Esophagus squamous epithelium (tissue), 4 donors: ENCODE measurements around the gene MAGEB4.

Experiments
- CTCF ChIP-seq, 6 experiments: fragments of 450-650 bp in 4 of 6; fragments of 200-600 bp in 2 of 6; sonication (generic) in 2 of 6; IDR thresholded peaks; one replicate each; pipeline ENCODE4 v1.5.1; 2016 to 2019; ENCODE audit warnings: antibody characterized with exemption in 6 of 6, mild to moderate bottlenecking in 4 of 6, moderate library complexity in 4 of 6
- POLR2A ChIP-seq, 4 donors: fragments of 450-650 bp; IDR thresholded peaks; one replicate each; pipeline ENCODE4 v1.6.1; 2017; ENCODE audit warnings: antibody characterized with exemption in 4 of 4, mild to moderate bottlenecking in 4 of 4, moderate library complexity in 3 of 4

DNA sequence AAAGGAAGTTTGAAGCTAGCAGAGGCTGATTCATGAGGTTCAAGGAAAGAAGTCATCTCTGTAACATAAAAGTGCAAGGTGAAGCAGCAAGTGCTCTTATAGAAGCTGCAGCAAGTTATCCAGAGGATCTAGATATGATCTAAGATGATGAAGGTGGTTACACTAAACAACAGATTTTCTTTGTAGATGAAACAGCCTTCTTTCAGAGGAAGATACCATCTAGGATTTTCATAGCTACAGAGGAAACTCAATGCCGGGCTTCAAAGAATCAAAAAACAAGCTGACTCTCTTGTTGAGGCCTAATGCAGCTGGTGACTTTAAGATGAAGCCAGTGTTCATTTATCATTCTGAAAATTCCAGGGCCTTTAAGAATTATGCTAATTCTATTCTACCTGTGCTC lies 38.6 kb downstream of the MAGEB4 start:
- TF ChIP-seq CTCF (IDR thresholded peaks at IDR 0.05) (no peak), POLR2A (IDR thresholded peaks at IDR 0.05) (no peak)
